ENCODE results near the gene GNB4. TPM values are rescaled to one million over a fixed set of nuclear protein-coding genes. Genes with fewer than 3 reads are reported as not detected.

The GNB4 gene
- total RNA-seq, 4 donors from 2014 or later, result 63.9 to 91.8 (median 85.8) TPM

DNA sequence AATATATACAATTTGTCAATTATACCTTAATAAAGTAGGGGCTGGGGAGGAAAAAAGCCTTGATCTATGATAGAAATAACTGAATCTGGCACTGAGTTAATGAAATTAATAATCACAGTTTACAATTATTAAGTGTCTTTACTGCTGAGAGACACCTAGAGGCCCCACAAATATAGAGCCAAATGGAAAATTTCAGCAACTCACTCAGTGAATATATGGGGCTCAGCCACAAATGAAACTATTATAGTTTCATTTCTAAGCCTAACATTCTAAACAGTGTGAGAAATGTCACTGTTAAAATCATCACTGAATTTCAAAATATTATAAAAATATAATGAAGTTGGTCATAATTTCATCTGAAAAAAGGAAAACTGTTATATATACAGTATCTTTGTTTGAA lies 40.3 kb downstream of the GNB4 start:
- intact Hi-C loops (cut with DNase I; ENCODE audit: low total_unique reads), result no loop called here
- no peak overlapping the region for H3K4me3 ChIP-seq (ENCODE audit: low read depth, poor library complexity, severe bottlenecking)
- TF ChIP-seq POLR2A (IDR thresholded peaks at IDR 0.05), result no peak
- TF ChIP-seq, protein P1, sequence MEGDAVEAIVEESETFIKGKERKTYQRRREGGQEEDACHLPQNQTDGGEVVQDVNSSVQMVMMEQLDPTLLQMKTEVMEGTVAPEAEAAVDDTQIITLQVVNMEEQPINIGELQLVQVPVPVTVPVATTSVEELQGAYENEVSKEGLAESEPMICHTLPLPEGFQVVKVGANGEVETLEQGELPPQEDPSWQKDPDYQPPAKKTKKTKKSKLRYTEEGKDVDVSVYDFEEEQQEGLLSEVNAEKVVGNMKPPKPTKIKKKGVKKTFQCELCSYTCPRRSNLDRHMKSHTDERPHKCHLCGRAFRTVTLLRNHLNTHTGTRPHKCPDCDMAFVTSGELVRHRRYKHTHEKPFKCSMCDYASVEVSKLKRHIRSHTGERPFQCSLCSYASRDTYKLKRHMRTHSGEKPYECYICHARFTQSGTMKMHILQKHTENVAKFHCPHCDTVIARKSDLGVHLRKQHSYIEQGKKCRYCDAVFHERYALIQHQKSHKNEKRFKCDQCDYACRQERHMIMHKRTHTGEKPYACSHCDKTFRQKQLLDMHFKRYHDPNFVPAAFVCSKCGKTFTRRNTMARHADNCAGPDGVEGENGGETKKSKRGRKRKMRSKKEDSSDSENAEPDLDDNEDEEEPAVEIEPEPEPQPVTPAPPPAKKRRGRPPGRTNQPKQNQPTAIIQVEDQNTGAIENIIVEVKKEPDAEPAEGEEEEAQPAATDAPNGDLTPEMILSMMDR (IDR thresholded peaks at IDR 0.05), result no peak
- DNase-seq (ENCODE audit: low spot score in 2 of 2), result no peak

DNA sequence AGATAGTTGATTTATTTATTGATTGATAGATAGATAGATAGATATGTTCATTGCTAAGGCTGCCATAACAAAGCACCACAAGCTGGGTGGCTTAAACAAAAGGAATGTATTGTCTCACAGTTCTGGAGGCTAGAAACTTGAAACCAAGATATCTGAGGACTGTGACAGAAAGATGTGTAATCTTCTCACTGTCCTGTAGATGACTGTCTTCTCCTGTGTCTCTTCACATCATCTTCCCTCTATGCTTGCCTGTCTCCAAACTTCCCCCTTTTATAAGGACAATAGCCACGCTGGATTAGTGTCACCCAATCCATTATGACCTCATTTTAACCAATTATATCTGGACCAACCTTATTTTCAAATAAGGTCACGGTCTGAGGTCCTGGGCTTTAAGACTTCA lies 40.9 kb downstream of the GNB4 start:
- TF ChIP-seq, protein P1 (IDR thresholded peaks at IDR 0.05), result no peak
- no peak for TF ChIP-seq POLR2A (IDR thresholded peaks at IDR 0.05)
- DNase-seq (ENCODE audit: low spot score in 2 of 2), result no peak
- no peak overlapping the region for H3K4me3 ChIP-seq (ENCODE audit: low read depth, poor library complexity, severe bottlenecking)
- intact Hi-C loops (cut with DNase I; ENCODE audit: low total_unique reads), result no loop called here
- 91 to 97% methylated on average over 2 of the region's 2 CpGs for WGBS, 2 donors

DNA sequence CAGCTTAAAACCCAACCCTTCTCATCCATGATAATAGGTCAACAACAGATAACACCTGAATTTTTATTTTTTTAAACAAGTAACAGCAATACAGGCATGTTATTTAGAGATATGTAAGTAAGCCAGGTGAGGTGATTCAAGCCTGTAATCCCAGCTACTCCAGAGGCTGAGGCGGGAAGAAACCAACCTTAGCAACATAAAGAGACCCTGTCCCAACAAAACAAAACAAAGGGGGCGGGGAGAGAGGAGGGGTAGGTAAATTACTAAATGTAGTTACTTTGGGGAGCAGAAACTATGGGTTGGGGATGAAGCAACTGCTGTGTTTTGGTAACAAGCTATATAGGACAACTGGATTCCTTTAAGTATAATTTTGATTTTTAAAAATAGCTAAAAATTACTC lies 47.0 kb downstream of the GNB4 start:
- 94 to 96% methylated on average over 2 of the region's 2 CpGs for WGBS, 2 donors
- DNase-seq (ENCODE audit: low spot score in 2 of 2), result no peak
- intact Hi-C loops (cut with DNase I; ENCODE audit: low total_unique reads), result no loop called here
- no peak overlapping the region for H3K4me3 ChIP-seq (ENCODE audit: low read depth, poor library complexity, severe bottlenecking)
- no peak for TF ChIP-seq POLR2A (IDR thresholded peaks at IDR 0.05)
- TF ChIP-seq, protein P1 (IDR thresholded peaks at IDR 0.05), result no peak

DNA sequence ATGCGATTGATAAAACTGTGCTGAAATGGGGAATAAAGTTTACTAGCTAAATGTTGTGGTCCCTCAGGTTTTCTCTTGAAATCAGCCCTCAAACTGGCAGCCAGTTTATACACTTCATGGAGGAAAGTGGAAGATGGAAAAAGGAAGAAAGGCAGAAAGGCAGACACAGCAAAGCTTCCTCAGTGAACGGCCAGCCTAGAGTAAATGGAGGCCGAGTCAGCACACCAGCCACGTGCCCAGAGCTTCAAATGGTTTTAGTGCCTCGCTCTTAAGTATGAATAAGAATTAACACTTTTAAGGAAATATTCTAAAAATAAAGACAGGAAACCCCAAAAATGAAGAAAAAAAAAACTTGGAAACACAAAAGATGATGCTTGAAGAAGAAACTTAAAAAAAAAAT lies 48.3 kb downstream of the GNB4 start:
- H3K4me3 ChIP-seq (ENCODE audit: low read depth, poor library complexity, severe bottlenecking), result no peak overlapping the region
- DNase-seq (ENCODE audit: low spot score in 2 of 2), result no peak
- WGBS, 2 donors, result 85 to 86% methylated on average over 5 of the region's 5 CpGs
- intact Hi-C loops (cut with DNase I; ENCODE audit: low total_unique reads), result no loop called here
- TF ChIP-seq POLR2A (IDR thresholded peaks at IDR 0.05), result no peak
- TF ChIP-seq, protein P1 (IDR thresholded peaks at IDR 0.05), result no peak

DNA sequence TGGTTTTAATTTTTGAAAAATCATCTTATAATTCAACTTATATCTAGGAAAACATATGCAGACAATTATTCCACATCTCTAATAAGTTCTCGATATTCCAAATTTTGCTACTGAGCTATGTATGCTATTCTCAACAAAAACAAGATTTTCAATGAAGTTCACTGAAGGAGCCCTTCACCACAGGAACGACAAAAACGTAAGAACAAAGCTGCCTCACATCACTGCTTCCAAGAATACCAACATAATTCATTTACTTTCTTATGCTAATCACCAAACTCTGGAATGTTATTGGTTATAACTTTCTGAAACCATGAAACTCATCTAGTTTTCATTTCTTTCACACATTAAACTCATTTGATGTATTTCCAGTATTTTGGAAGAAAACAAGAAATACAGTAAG lies 49.7 kb downstream of the GNB4 start:
- 74 to 76% methylated on average over 3 of the region's 3 CpGs for WGBS, 2 donors
- TF ChIP-seq POLR2A (IDR thresholded peaks at IDR 0.05), result no peak
- TF ChIP-seq, protein P1 (IDR thresholded peaks at IDR 0.05), result no peak
- H3K4me3 ChIP-seq (ENCODE audit: low read depth, poor library complexity, severe bottlenecking), result no peak overlapping the region
- intact Hi-C loops (cut with DNase I; ENCODE audit: low total_unique reads), result no loop called here
- DNase-seq (ENCODE audit: low spot score in 2 of 2), result no peak

DNA sequence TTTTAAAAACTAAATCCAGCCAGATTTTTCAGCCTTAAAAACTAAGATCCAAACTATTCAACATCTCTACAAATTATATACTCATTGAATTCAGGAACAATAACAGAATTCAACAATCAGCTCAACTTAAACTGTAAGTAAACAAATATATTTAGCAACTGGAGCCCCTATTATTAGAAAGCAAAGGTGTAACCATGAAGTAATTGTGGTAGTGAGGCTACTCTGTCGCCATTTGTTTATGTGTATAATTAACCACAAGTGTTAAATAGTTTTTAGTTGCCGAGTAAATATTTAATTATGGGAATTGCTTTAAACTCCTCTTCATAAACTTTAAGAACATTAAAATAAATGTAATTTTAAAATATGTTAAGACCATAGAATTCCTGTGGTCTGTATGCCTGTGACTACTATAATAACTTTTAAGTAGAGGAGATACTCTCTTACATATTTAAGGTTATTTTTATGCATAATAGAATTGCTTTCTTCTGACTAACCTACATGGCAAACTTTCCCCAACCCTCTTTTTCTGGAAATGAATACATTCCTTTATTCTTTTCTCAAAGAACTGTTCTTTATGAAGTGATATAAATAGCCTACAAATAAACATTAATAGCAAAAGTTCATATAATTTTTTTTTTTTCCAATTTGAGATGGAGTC lies 52.6 kb downstream of the GNB4 start:
- WGBS, 2 donors, result 78 to 84% methylated on average over 2 of the region's 2 CpGs
- intact Hi-C loops (cut with DNase I; ENCODE audit: low total_unique reads), result no loop called here
- no peak for DNase-seq (ENCODE audit: low spot score in 2 of 2)
- no peak overlapping the region for H3K4me3 ChIP-seq (ENCODE audit: low read depth, poor library complexity, severe bottlenecking)
- TF ChIP-seq, protein P1 (IDR thresholded peaks at IDR 0.05), result no peak
- TF ChIP-seq POLR2A (IDR thresholded peaks at IDR 0.05), result no peak

Measured in lower leg skin (tissue), 4 donors.